GM12891 (cell line): ENCODE results near the gene TNS3.
"Not testable (repeated sequence)": the region's sequence is repeated elsewhere in the genome, so short reads cannot be mapped to it uniquely, and the experiment has no call there.

Experiments
- DNase-seq: peaks from one replicate; pipeline ENCODE4 v3.0.0; 2011; ENCODE audit warnings: low spot score; ENCODE audit not compliant: insufficient read length
- FAIRE-seq: peaks from 2 replicates; lab custom pipeline; 2011; peaks lifted over from hg19 to GRCh38; lab: Jason Lieb, UNC
- PAX5 ChIP-seq: IDR thresholded peaks from 2 replicates; pipeline ENCODE4 v1.6.1; 2011; ENCODE audit warnings: low read length, moderate library complexity, mild to moderate bottlenecking; ENCODE audit not compliant: insufficient read depth, severe bottlenecking
- POLR2A ChIP-seq: IDR thresholded peaks from 2 replicates; pipeline ENCODE4 v1.6.1; 2011; ENCODE audit warnings: low read depth, low read length, control low read depth
- POLR2AphosphoS5 ChIP-seq: IDR thresholded peaks from 2 replicates; pipeline ENCODE4 v1.6.1; 2011; ENCODE audit warnings: low read depth, low read length, control low read depth
- POU2F2 ChIP-seq: IDR thresholded peaks from 2 replicates; pipeline ENCODE4 v1.6.1; 2011; ENCODE audit warnings: low read depth, mild to moderate bottlenecking, control low read depth, low read length, moderate library complexity
- SPI1 ChIP-seq: IDR thresholded peaks from 2 replicates; pipeline ENCODE4 v1.6.1; 2011; ENCODE audit warnings: low read depth, low read length, control low read depth
- TAF1 ChIP-seq: IDR thresholded peaks from 2 replicates; pipeline ENCODE4 v1.6.1; 2011; ENCODE audit warnings: low read depth, low read length, control low read depth

The TNS3 gene

DNA sequence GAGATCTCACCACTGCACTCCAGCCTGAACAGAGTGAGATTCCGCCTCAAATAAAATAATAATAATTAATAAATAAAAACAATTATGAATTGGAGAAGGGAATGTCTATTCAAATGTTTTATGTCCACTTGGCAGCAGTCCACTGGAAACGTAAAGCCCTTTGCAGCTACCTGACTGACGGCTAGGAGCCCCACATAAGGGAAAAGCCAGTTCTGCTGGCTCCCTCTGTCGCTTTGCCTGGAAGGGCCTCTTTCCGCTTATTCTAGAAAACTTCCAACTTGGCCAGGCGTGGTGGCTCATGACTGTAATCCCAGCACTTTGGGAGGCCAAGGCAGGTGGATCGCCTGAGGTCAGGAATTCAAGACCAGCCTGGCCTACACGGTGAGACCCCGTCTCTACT lies 6.1 kb upstream of the TNS3 start:
- no peak for DNase-seq
- no peak for FAIRE-seq
- no peak for TF ChIP-seq PAX5
- no peak for TF ChIP-seq TAF1
- no peak for TF ChIP-seq POLR2A
- TF ChIP-seq SPI1: no peak
- TF ChIP-seq POLR2AphosphoS5: no peak
- no peak for TF ChIP-seq POU2F2

DNA sequence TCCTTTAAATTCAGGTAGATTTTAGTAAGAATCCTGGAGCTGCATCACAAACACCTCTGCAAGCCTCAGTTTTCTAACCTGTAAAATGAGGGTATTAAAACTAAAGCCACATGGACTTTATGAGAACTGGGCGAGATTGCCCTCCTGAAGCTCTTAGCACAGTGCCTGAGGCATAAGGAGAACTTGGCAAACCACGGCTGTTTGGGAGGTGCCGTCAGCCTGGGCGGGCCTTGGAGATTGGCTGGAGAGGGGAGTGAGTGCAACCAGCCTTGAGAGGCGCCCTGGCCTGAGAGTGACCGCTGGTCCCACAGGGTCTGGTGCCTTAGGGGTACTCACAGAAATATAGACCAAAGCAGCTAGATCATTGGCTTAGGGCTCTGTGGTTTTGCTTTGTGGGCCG lies 5.4 kb upstream of the TNS3 start:
- TF ChIP-seq POLR2AphosphoS5 (no peak), POLR2A (no peak), POU2F2 (no peak), SPI1 (no peak), PAX5 (no peak), TAF1 (no peak)
- DNase-seq (no peak), FAIRE-seq (no peak)

DNA sequence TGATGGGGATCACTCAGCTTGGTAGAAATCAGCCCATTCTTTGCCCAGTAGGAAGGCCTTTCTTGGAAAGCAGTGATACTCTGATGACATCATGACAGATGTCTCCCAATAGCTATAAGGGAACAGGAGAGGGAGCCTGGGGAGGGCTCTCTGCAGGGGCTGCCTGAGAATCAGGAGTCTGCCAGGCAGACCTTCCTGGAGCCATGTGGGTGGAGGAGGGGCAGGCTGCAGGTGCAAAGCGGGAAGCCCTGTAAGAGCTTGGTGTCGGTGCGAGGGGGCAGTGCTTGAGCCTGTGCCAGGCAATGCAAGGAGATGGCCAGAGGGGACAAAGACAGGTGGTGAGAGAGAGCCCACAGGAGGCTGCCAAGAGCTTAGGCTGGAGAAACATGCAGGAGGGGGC lies 5.0 kb upstream of the TNS3 start:
- FAIRE-seq: no peak
- no peak for DNase-seq
- TF ChIP-seq SPI1 (no peak), POU2F2 (no peak), TAF1 (no peak)

DNA sequence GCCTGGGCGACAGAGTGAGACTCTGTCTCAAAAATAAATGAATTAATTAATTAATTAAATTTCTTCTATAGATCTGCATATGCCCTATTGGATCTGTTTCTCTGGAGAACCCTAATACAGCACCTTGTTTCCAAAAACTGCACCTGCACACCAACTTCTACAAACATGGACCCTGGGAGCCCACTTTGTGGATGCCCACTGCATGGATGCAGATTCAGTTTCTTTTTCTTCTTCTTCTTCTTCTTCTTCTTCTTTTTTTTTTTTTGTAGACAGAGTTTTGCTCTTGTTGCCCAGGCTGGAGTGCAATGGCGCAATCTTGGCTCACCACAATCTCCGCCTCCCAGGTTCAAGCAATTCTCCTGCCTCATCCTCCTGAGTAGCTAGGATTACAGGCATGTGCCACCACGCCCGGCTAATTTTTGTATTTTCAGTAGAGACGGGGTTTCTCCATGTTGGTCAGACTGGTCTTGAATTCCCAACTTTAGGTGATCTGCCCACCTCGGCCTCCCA lies 4.3 kb upstream of the TNS3 start:
- DNase-seq, FAIRE-seq: not testable (repeated sequence)

DNA sequence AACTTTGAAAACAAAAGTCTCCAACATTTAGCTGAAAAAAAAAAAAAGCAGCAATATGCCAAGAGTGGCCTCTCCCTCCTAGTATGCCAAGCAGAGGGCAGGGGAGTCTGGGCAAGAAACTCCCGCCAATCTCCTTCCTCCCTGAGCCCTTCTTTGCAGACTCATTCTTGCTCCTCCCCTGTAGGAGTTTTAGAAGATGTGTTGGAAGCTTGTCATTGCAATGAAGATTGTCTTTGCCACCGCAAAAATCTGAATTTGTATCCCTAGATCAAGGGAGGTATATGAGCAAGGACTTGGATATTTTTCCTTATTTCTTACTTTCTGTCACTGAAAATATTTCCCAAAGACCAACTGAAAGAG lies 2.6 kb upstream of the TNS3 start:
- TF ChIP-seq TAF1 (no peak), POLR2AphosphoS5 (no peak), POU2F2 (no peak), SPI1 (no peak), PAX5 (no peak), POLR2A (no peak)
- DNase-seq (no peak), FAIRE-seq (no peak)

DNA sequence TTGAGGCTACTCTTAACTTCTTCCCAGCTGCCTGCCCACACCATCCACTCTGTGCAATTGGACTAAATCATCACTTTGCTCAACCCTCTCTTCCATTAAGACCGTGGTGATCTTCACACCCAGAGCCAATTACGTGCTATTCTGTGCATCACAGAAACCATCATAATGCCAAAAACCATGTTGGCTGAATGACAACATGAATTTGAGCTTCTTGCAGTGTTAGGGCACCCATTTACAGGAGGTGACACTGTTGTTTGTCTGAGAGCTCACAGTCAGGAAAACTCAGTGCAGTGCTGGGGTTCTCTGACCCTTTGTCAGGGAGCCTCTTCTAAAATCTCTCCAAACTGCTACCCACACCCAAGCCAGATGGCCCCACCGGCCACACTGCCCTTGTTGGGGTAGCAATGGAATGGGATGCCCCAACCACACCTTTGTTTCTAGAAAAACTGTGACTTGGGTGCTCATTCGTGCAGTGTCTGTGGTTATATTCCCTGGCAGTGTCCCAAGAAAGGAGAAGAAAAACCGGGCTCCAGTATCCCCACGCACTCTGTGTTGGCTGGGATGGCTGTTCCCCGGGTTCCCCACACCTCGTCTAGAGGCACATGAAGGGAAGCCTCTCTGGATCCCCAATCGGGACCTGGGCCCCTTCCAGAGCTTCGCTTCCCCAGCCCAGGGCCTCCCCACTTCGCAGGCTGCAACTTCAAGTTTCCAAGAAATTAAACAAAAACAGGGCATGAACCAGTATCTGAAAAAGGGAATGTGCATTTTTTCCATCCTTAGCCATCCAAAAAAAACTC lies 2.0 kb upstream of the TNS3 start:
- DNase-seq: no peak
- FAIRE-seq: no peak

DNA sequence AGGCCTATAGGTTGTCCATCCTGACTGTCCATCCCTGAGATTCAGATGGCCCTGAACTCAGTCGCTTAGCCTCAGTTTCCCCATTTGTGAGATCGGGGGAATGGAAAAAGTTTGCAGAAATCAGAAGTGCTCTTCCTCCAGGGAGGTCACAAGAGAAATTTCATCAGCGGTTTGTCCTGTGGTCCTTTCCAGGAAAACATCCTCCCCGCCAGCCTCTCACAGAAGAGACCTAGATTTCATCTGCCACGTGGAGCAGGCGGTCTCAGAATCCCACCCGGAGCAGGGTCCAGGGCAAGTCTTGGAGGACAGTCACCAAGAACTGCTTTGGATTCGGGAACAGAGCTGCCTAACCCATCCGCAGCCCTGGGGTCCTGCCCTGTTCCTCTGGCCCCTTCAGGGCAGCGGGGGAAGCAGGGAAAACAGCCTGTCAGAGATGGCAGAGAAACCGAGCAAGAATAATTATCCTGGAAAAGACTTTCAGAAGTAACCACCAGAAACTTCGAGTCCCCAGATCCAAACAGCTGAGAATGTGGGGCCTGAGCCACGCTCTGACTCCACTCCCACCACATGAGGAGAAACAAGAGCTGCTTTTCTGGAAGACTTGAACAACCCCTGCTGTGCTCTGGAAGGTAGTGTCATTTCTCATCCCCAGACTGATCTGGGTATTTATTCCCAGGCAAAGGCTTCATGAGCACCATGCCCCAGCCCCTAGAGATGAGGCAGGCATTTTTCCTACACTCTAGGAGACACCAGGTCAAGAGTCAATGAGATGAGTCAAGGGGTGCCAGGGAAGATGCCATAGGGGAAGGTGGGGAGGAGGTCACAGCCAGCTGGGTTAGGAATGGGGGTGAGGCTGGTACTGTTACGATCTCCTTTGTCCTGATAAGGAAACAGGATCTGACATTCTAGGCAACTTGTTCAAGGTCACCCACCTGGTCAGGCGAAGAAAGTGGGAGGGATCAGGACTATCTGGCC lies 1.1 kb upstream of the TNS3 start:
- TF ChIP-seq SPI1 (no peak), POU2F2 (no peak), POLR2AphosphoS5 (no peak), POLR2A (no peak), TAF1 (no peak), PAX5 (no peak)
- FAIRE-seq (no peak), DNase-seq (no peak)

More for the DNA sequence above, 2.0 kb upstream of the TNS3 start:
- TF ChIP-seq TAF1 (no peak), POLR2A (no peak), POLR2AphosphoS5 (no peak), PAX5 (no peak), POU2F2 (no peak), SPI1 (no peak)

DNA sequence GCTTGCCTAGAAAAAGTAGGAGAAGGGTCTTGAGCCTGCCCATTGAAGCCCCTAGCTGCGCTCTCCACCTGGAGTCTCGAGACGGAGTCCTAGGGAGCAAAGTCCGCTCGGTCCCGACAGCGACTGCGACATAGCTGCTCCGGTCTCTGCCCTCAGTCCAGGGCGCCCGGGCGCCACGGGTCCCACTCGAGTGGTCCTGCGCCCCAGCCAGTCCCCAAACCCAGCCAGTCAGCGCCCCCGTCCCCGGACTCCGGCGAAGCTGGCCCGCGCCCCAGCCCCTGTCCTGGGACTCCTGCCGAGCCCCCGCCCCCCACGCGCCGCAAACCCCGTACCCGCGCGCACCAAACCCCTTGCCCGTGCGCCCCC lies 490 bp downstream of the TNS3 start:
- TF ChIP-seq POU2F2 (no peak), SPI1 (no peak), POLR2AphosphoS5 (no peak), POLR2A (no peak), TAF1 (no peak)
- DNase-seq (no peak), FAIRE-seq (no peak)

DNA sequence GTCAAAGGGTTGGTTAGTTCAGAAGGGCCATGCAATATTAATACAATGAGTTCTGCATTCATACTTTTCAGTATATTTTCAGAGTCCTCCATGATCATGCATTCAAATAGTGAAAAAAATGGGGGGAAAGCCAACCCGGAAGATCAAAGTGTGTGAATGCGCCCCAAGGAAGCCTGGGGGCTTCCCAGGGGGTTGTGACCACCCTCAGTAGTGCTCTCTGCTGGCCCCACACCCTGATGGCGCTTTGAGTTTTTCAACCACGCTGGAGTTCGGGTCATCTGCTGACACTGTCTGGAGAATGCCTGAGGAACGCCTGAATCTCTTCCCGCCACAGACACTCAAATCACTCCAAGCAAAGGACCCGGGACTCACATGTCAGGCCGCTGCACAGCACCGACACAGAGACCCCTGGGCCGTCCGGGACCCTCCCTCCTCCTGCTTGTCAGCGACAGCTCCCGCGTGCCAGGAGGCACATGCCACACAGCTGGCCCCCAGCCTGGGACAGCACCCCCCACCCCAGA lies 1.0 kb downstream of the TNS3 start:
- no peak for DNase-seq
- FAIRE-seq: no peak
- TF ChIP-seq PAX5: no peak
- TF ChIP-seq TAF1: no peak
- no peak for TF ChIP-seq POLR2A
- TF ChIP-seq POLR2AphosphoS5: no peak
- no peak for TF ChIP-seq POU2F2
- no peak for TF ChIP-seq SPI1

DNA sequence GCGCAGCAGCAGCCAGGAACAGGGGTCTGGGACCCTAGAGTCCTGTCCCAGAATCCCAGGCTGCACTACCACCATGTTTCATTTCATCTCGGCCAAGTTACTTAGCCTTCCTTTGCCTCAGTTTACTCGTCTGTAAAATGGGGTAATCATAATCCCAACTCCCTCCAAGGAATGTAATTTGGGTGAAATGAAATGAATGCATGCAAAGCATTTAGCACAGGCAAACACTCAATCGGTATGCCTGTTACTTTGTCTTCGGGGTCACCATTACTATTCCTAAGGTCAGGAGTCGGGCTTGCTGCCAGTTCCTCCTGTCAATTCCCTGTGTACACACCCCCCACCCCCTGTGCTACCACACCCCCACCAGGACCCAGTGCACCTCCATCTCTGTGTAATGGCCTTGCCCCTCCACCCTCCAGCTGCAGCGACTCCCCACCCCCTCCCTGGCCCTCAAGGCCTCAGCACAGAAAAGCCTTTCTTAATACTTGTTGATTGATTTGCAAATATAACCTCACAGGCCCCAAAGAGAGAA lies 1.7 kb downstream of the TNS3 start:
- no peak for DNase-seq
- no peak for TF ChIP-seq POLR2A
- no peak for TF ChIP-seq POLR2AphosphoS5
- TF ChIP-seq POU2F2: no peak
- TF ChIP-seq SPI1: no peak
- no peak for TF ChIP-seq TAF1
- no peak for TF ChIP-seq PAX5
- no peak for FAIRE-seq
